H9 (cell line): ENCODE measurements around the gene FMO4. TPM values are rescaled to one million over a fixed set of nuclear protein-coding genes. Genes with fewer than 3 reads are reported as not detected.

Source experiments
- DNase-seq: peaks from one replicate; pipeline ENCODE4 v3.0.0-alpha.2; 2017
- H2AFZ ChIP-seq: one replicate; pipeline ENCODE4 v1.6.1; 2013; ENCODE audit warnings: mild to moderate bottlenecking, low read length, control low read depth, moderate library complexity
- H2AK5ac ChIP-seq: 2 replicates; pipeline ENCODE4 v1.6.1; 2013; ENCODE audit warnings: low read length, control low read depth, mixed read lengths; ENCODE audit not compliant: insufficient read length
- H2BK120ac ChIP-seq: one replicate; pipeline ENCODE4 v1.6.1; 2013; ENCODE audit warnings: low read depth, mild to moderate bottlenecking, low read length, control low read depth, inconsistent platforms; ENCODE audit not compliant: poor library complexity, severe bottlenecking
- H2BK12ac ChIP-seq: 2 replicates; pipeline ENCODE4 v1.6.1; 2013; ENCODE audit warnings: low read length, control low read depth, mixed read lengths, low read depth; ENCODE audit not compliant: insufficient read length
- H2BK15ac ChIP-seq: 2 replicates; pipeline ENCODE4 v1.6.1; 2013; ENCODE audit warnings: low read depth, low read length, control low read depth
- H2BK20ac ChIP-seq: one replicate; pipeline ENCODE4 v1.6.1; 2013; ENCODE audit warnings: low read depth, mild to moderate bottlenecking, low read length, control low read depth, inconsistent platforms; ENCODE audit not compliant: poor library complexity, severe bottlenecking
- H2BK5ac ChIP-seq: 2 replicates; pipeline ENCODE4 v1.6.1; 2013; ENCODE audit warnings: low read length, control low read depth, mixed read lengths; ENCODE audit not compliant: insufficient read length
- H3K14ac ChIP-seq: 2 replicates; pipeline ENCODE4 v1.6.1; 2013; ENCODE audit warnings: low read length, control low read depth; ENCODE audit not compliant: insufficient read depth
- H3K18ac ChIP-seq: 2 replicates; pipeline ENCODE4 v1.6.1; 2013; ENCODE audit warnings: low read depth, mild to moderate bottlenecking, mixed read lengths, low read length, control low read depth; ENCODE audit not compliant: insufficient read length
- H3K23ac ChIP-seq: 2 replicates; pipeline ENCODE4 v1.6.1; 2013; ENCODE audit warnings: low read length, control low read depth, mixed read lengths, low read depth; ENCODE audit not compliant: insufficient read length
- H3K23me2 ChIP-seq: 2 replicates; pipeline ENCODE4 v1.6.1; 2013; ENCODE audit warnings: low read depth, mild to moderate bottlenecking, mixed read lengths, low read length, control low read depth; ENCODE audit not compliant: insufficient read length, poor library complexity, severe bottlenecking
- H3K27ac ChIP-seq: 2 replicates; pipeline ENCODE4 v1.5.1; 2013; ENCODE audit warnings: low read length, control low read depth, mixed read lengths, low read depth; ENCODE audit not compliant: insufficient read length
- H3K27me3 ChIP-seq: 2 replicates; pipeline ENCODE4 v1.6.1; 2013; ENCODE audit warnings: low read length, control low read depth, inconsistent platforms; ENCODE audit not compliant: insufficient read depth
- H3K4ac ChIP-seq: 2 replicates; pipeline ENCODE4 v1.6.1; 2013; ENCODE audit warnings: low read depth, mild to moderate bottlenecking, control low read depth, inconsistent platforms, low read length, moderate library complexity
- H3K4me1 ChIP-seq: 2 replicates; pipeline ENCODE4 v1.6.1; 2013; ENCODE audit warnings: low read length, control low read depth, inconsistent platforms; ENCODE audit not compliant: insufficient read depth
- H3K4me2 ChIP-seq: 2 replicates; pipeline ENCODE4 v1.6.1; 2013; ENCODE audit warnings: low read length, control low read depth, mixed read lengths; ENCODE audit not compliant: insufficient read length, insufficient read depth
- H3K56ac ChIP-seq: 2 replicates; pipeline ENCODE4 v1.6.1; 2013; ENCODE audit warnings: low read depth, mild to moderate bottlenecking, mixed read lengths, low read length, control low read depth; ENCODE audit not compliant: insufficient read length
- H3K79me1 ChIP-seq: 2 replicates; pipeline ENCODE4 v1.6.1; 2013; ENCODE audit warnings: low read depth, mild to moderate bottlenecking, moderate library complexity, low read length, control low read depth, inconsistent platforms; ENCODE audit not compliant: insufficient read depth, poor library complexity, severe bottlenecking
- H3K79me2 ChIP-seq: 2 replicates; pipeline ENCODE4 v1.6.1; 2013; ENCODE audit warnings: low read length, control low read depth, inconsistent platforms; ENCODE audit not compliant: insufficient read depth
- H3K9ac ChIP-seq: 2 replicates; pipeline ENCODE4 v1.6.1; 2013; ENCODE audit warnings: low read length, control low read depth, mixed read lengths; ENCODE audit not compliant: insufficient read length; ENCODE audit errors: extremely low read depth
- H3K9me3 ChIP-seq: one replicate; pipeline ENCODE4 v1.6.1; 2013; ENCODE audit warnings: low read depth, low read length, inconsistent platforms; ENCODE audit not compliant: control insufficient read depth
- H3T11ph ChIP-seq: one replicate; pipeline ENCODE4 v1.6.1; 2013; ENCODE audit warnings: mild to moderate bottlenecking, low read length, control low read depth, inconsistent platforms
- H4K20me1 ChIP-seq: one replicate; pipeline ENCODE4 v1.6.1; 2013; ENCODE audit not compliant: control insufficient read depth, insufficient read length, insufficient read depth
- H4K5ac ChIP-seq: 2 replicates; pipeline ENCODE4 v1.6.1; 2013; ENCODE audit warnings: low read depth, mild to moderate bottlenecking, mixed read lengths, low read length, control low read depth; ENCODE audit not compliant: insufficient read length
- H4K8ac ChIP-seq: replicated peaks from 2 replicates; pipeline ENCODE4 v1.6.1; 2013; ENCODE audit warnings: low read length, control low read depth, mixed read lengths, low read depth; ENCODE audit not compliant: insufficient read length
- H4K91ac ChIP-seq: 2 replicates; pipeline ENCODE4 v1.6.1; 2013; ENCODE audit warnings: low read depth, mild to moderate bottlenecking, moderate library complexity, mixed read lengths, low read length, control low read depth; ENCODE audit not compliant: insufficient read length
- H3K27ac Mint-ChIP-seq, 3 experiments: 2 replicates in 2 of 3; 3 replicates in 1 of 3; pipeline ENCODE4 v1.8.0; 2020 to 2021; ENCODE audit warnings: mixed read lengths in 3 of 3, mild to moderate bottlenecking in 1 of 3, moderate library complexity in 1 of 3
- H3K27me3 Mint-ChIP-seq: 2 replicates; pipeline ENCODE4 v1.8.0; 2021; ENCODE audit warnings: low read depth, mild to moderate bottlenecking, moderate library complexity, mixed read lengths
- H3K36me3 Mint-ChIP-seq, 3 experiments: 2 replicates in 2 of 3; 3 replicates in 1 of 3; pipeline ENCODE4 v1.8.0; 2020 to 2021; ENCODE audit warnings: low read depth in 3 of 3, mixed read lengths in 3 of 3; ENCODE audit not compliant: insufficient read depth in 1 of 3
- H3K4me1 Mint-ChIP-seq, 2 experiments: 2 replicates each; pipeline ENCODE4 v1.8.0; 2020; ENCODE audit warnings: mixed read lengths in 2 of 2
- H3K4me3 Mint-ChIP-seq, 2 experiments: 2 replicates in 1 of 2; 3 replicates in 1 of 2; pipeline ENCODE4 v1.8.0; 2020 to 2021; ENCODE audit warnings: mild to moderate bottlenecking in 2 of 2, mixed read lengths in 2 of 2, moderate library complexity in 1 of 2
- H3K9me3 Mint-ChIP-seq, 2 experiments: 2 replicates in 1 of 2; 3 replicates in 1 of 2; pipeline ENCODE4 v1.8.0; 2020; ENCODE audit warnings: mild to moderate bottlenecking in 2 of 2, mixed read lengths in 2 of 2, moderate library complexity in 1 of 2
- CTCF ChIP-seq: fragments of 200-600 bp; sonication (generic); conservative IDR thresholded peaks from 3 replicates; pipeline ENCODE4 v1.8.0; 2021; ENCODE audit warnings: antibody characterized with exemption, mild to moderate bottlenecking
- WGBS: extraction: QIAGEN DNeasy Blood & Tissue Kit; methylation state at CpG from one replicate; pipeline ENCODE4 v1.1.7; 2013; ENCODE audit warnings: missing lambda C conversion rate, low lambda C conversion rate, mixed read lengths; ENCODE audit not compliant: insufficient read length; ENCODE audit errors: extremely low coverage; 5-methylcytosine and 5-hydroxymethylcytosine counted together
- total RNA-seq: library from RNA; stranded (reverse); gene quantifications from 2 replicates; pipeline ENCODE4 v1.2.1, GENCODE V29; 2021

FMO4 gene
- total RNA-seq, 1 experiment from 2014 or later: 1.8 TPM

GRCh38 chr1:171270806-171271205 is 43.2 kb upstream of the FMO4 start:
- Histone ChIP-seq H3K56ac (no peak overlapping the region), H3K4ac (no peak overlapping the region), H3T11ph (no peak overlapping the region), H3K23me2 (no peaks in the 10 kb centered on the region), H3K4me1 (no peaks in the 10 kb centered on the region), H2BK20ac (no peak overlapping the region), H4K20me1 (no peaks in the 10 kb centered on the region), H3K79me2 (no peaks in the 10 kb centered on the region), H3K23ac (no peak overlapping the region), H4K5ac (no peak overlapping the region), H3K4me2 (no peak overlapping the region), H3K27ac (no peak overlapping the region), H2BK15ac (no peak overlapping the region), H3K9ac (no peak overlapping the region), H2AFZ (no peak overlapping the region), H3K14ac (no peak overlapping the region), H3K79me1 (no peaks in the 10 kb centered on the region), H3K9me3 (no peaks in the 10 kb centered on the region), H4K91ac (no peak overlapping the region), H2BK120ac (no peak overlapping the region), H3K27me3 (no peaks in the 10 kb centered on the region), H2BK5ac (no peak overlapping the region), H3K18ac (no peak overlapping the region), H4K8ac (no peak overlapping the region), H2AK5ac (no peak overlapping the region), H2BK12ac (no peak overlapping the region)
- no CpG with 5 or more reads among the region's 2 CpGs for WGBS
- Mint-ChIP-seq H3K4me1 (peaks cover 5% of the 10 kb centered on the region in 2 experiments; a peak in 3 of 4 replicates), H3K36me3 (peaks cover 0 to 9% (median 3%) of the 10 kb centered on the region in 3 experiments; a peak in 2 of 7 replicates), H3K4me3 (no peak overlapping the region), H3K27ac (no peak overlapping the region), H3K9me3 (no peaks in the 10 kb centered on the region; a peak in 3 of 5 replicates), H3K27me3 (no peaks in the 10 kb centered on the region; the same call in 1 of the 2 replicates)
- no peak for DNase-seq
- TF ChIP-seq CTCF: no peak
